SK-N-SH treated with all-trans-retinoic acid at 6 μM for 48 hours (cell line): ENCODE data around the gene WNK2.

Source experiments
- ATAC-seq: fragments of 200-7000 bp; cut with Tn5 transposase; 3 replicates; pipeline ENCODE4 v1.9.1; 2020; ENCODE audit warnings: mild to moderate bottlenecking, moderate library complexity
- ARNTL ChIP-seq: fragments of 450-650 bp; formaldehyde crosslinking; IDR thresholded peaks from 2 replicates; pipeline ENCODE4 v1.5.0; 2020; ENCODE audit warnings: low read depth, mild to moderate bottlenecking, moderate library complexity, borderline replicate concordance
- BACH2 ChIP-seq: fragments of 250-450 bp; sonication (Bioruptor Pico); IDR thresholded peaks from 2 replicates; pipeline ENCODE4 v1.9.0; 2021; ENCODE audit warnings: mild to moderate bottlenecking, borderline replicate concordance
- CREB5 ChIP-seq: fragments of 250-450 bp; sonication (Bioruptor Pico); IDR thresholded peaks from 2 replicates; pipeline ENCODE4 v1.5.1; 2020; ENCODE audit warnings: low read depth, mild to moderate bottlenecking, moderate library complexity
- CSDC2 ChIP-seq: fragments of 250-450 bp; sonication (Bioruptor Pico); IDR thresholded peaks from 2 replicates; pipeline ENCODE4 v1.5.0; 2020; ENCODE audit warnings: mild to moderate bottlenecking, moderate library complexity
- ESRRG ChIP-seq: fragments of 250-450 bp; sonication (Bioruptor Pico); IDR thresholded peaks from 2 replicates; pipeline ENCODE4 v1.6.1; 2021; ENCODE audit warnings: mild to moderate bottlenecking
- GLIS3 ChIP-seq: fragments of 250-450 bp; sonication (Bioruptor Pico); IDR thresholded peaks from 2 replicates; pipeline ENCODE4 v1.5.0; 2020; ENCODE audit warnings: mild to moderate bottlenecking, moderate library complexity
- ISL1 ChIP-seq: fragments of 250-450 bp; sonication (Bioruptor Pico); IDR thresholded peaks from 2 replicates; pipeline ENCODE4 v2.1.2; 2022; ENCODE audit warnings: mild to moderate bottlenecking, moderate library complexity
- OSR1 ChIP-seq: fragments of 250-450 bp; sonication (Bioruptor Pico); IDR thresholded peaks from 2 replicates; pipeline ENCODE4 v1.8.0; 2022; ENCODE audit warnings: moderate library complexity, mild to moderate bottlenecking, inconsistent platforms
- PATZ1 ChIP-seq: fragments of 250-450 bp; sonication (Bioruptor Pico); IDR thresholded peaks from 2 replicates; pipeline ENCODE4 v1.8.0; 2020; ENCODE audit warnings: mild to moderate bottlenecking, moderate library complexity, borderline replicate concordance
- POU6F1 ChIP-seq: fragments of 250-450 bp; sonication (Bioruptor Pico); IDR thresholded peaks from 2 replicates; pipeline ENCODE4 v1.8.0; 2021; ENCODE audit warnings: low read depth, mild to moderate bottlenecking, moderate library complexity, borderline replicate concordance
- PPARA ChIP-seq: fragments of 250-450 bp; sonication (Bioruptor Pico); IDR thresholded peaks from 2 replicates; pipeline ENCODE4 v1.5.0; 2020; ENCODE audit warnings: mild to moderate bottlenecking, borderline replicate concordance
- RARB ChIP-seq: fragments of 250-450 bp; sonication (Bioruptor Pico); IDR thresholded peaks from 2 replicates; pipeline ENCODE4 v1.8.0; 2021; ENCODE audit warnings: mild to moderate bottlenecking, moderate library complexity
- SNAI2 ChIP-seq: fragments of 250-450 bp; sonication (Bioruptor Pico); IDR thresholded peaks from 2 replicates; pipeline ENCODE4 v1.5.0; 2020; ENCODE audit warnings: mild to moderate bottlenecking, moderate library complexity
- TCF4 ChIP-seq: fragments of 250-450 bp; sonication (Bioruptor Pico); IDR thresholded peaks from 2 replicates; pipeline ENCODE4 v1.8.0; 2021; ENCODE audit warnings: mild to moderate bottlenecking, moderate library complexity, borderline replicate concordance
- TOX ChIP-seq: fragments of 250-450 bp; sonication (Bioruptor Pico); IDR thresholded peaks from 2 replicates; pipeline ENCODE4 v1.8.0; 2021; ENCODE audit warnings: mild to moderate bottlenecking, moderate library complexity, borderline replicate concordance
- TSHZ2 ChIP-seq: fragments of 250-450 bp; sonication (Bioruptor Pico); IDR thresholded peaks from 2 replicates; pipeline ENCODE4 v1.5.0; 2020; ENCODE audit warnings: mild to moderate bottlenecking, moderate library complexity
- ZC3H10 ChIP-seq: fragments of 250-450 bp; sonication (Bioruptor Pico); IDR thresholded peaks from 2 replicates; pipeline ENCODE4 v1.5.1; 2021; ENCODE audit warnings: mild to moderate bottlenecking, moderate library complexity
- ZFP3 ChIP-seq: fragments of 250-450 bp; sonication (Bioruptor Pico); IDR thresholded peaks from 2 replicates; pipeline ENCODE4 v1.5.0; 2020; ENCODE audit warnings: mild to moderate bottlenecking, moderate library complexity
- ZNF565 ChIP-seq: fragments of 450-650 bp; formaldehyde crosslinking; conservative IDR thresholded peaks from 2 replicates; pipeline ENCODE4 v1.5.0; 2020; ENCODE audit warnings: low read depth, mild to moderate bottlenecking, moderate library complexity
- ZNF70 ChIP-seq: fragments of 450-650 bp; formaldehyde crosslinking; IDR thresholded peaks from 2 replicates; pipeline ENCODE4 v1.5.0; 2020; ENCODE audit warnings: mild to moderate bottlenecking, moderate library complexity
- ZNF8 ChIP-seq: fragments of 450-650 bp; formaldehyde crosslinking; IDR thresholded peaks from 2 replicates; pipeline ENCODE4 v1.5.0; 2020; ENCODE audit warnings: mild to moderate bottlenecking, moderate library complexity

The WNK2 gene

GRCh38 chr9:93161786-93162562 is 22.0 kb upstream of the WNK2 start (continued):
- TF ChIP-seq PATZ1 (CRISPR knock-in tag) (no peak), ZFP3 (CRISPR knock-in tag) (no peak)

DNA sequence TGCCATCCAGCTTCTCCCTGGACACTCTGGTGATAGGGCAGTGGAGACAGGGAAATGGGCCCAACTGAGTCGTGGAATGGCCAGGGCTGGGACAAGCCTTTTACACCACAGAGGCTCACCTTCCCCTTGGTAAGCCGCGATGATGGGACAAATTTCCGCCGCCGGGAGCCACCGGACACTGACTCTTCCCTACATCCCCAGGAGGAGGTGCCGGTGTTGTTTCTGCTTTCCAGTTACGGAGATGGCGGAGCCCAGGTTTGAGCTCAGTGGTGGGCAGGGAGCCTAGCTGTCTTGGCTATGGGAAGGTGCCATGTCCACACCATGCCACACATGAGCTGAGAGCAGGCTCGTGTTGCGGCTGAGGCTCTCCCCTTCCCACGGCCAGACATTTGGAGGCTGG is 19.9 kb upstream of the WNK2 start:
- TF ChIP-seq CREB5 (CRISPR knock-in tag), result no peak
- TF ChIP-seq ARNTL (CRISPR knock-in tag), result no peak
- no peak for TF ChIP-seq SNAI2
- no peak for TF ChIP-seq TSHZ2 (CRISPR knock-in tag)
- no peak for TF ChIP-seq RARB
- no peak for TF ChIP-seq OSR1 (CRISPR knock-in tag)
- TF ChIP-seq PATZ1 (CRISPR knock-in tag), result no peak
- no peak for ATAC-seq

DNA sequence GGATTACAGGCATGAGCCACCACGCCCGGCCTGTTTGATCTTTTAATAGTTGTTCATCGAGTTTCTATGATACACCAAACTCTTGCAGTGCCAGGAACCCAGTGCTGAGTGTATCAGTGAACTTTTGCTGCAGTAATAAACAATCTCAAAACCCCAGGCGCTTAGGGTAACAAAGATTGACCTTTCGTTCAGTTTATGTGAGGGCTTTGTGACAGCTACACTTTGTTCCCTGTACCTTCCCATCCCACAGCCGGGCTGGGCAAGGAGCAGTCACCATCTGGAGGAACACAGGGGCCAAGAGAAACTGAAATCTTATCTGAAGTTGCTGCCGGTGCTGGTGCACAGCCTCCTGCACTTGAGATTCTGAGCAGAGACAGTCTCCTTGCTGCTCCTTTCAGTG is 17.2 kb upstream of the WNK2 start:
- TF ChIP-seq SNAI2 (no peak), ZNF565 (no peak), TOX (no peak), GLIS3 (no peak), PATZ1 (CRISPR knock-in tag) (no peak), ESRRG (CRISPR knock-in tag) (no peak), TSHZ2 (CRISPR knock-in tag) (no peak), PPARA (no peak), BACH2 (CRISPR knock-in tag) (no peak), ZC3H10 (no peak), OSR1 (CRISPR knock-in tag) (no peak), ZNF70 (CRISPR knock-in tag) (no peak), CSDC2 (CRISPR knock-in tag) (no peak), CREB5 (CRISPR knock-in tag) (no peak), ZNF8 (CRISPR knock-in tag) (no peak), POU6F1 (CRISPR knock-in tag) (no peak), TCF4 (CRISPR knock-in tag) (no peak), ISL1 (CRISPR knock-in tag) (no peak)
- ATAC-seq, result no peak
